ENCODE results near the gene MSRB3. TPM values are rescaled to one million over a fixed set of nuclear protein-coding genes. Genes with fewer than 3 reads are reported as not detected.

The MSRB3 gene
- total and polyA plus RNA-seq, 2 experiments from 2014 or later = 0.95 to 1.7 TPM

- Mint-ChIP-seq H3K27me3 (ENCODE audit: insufficient read depth, low read depth, poor library complexity) (no peaks in the 10 kb centered on the region), H3K27ac (no peak overlapping the region), H3K4me1 (no peaks in the 10 kb centered on the region), H3K36me3 (ENCODE audit: low read depth) (no peaks in the 10 kb centered on the region), H3K4me3 (no peak overlapping the region), H3K9me3 (no peaks in the 10 kb centered on the region)
- no peak for DNase-seq (ENCODE audit: low spot score)
- ATAC-seq = no peak
- Histone ChIP-seq H3K4me3 (no peak overlapping the region), H3F3A (replicated peaks; ENCODE audit: low read depth) (no peaks in the 10 kb centered on the region), H3K4me2 (no peak overlapping the region), H3K27me3 (ENCODE audit: insufficient read depth) (no peaks in the 10 kb centered on the region), H3K36me3 (ENCODE audit: insufficient read depth) (no peaks in the 10 kb centered on the region), H3K79me2 (replicated peaks; ENCODE audit: insufficient read depth) (no peaks in the 10 kb centered on the region), H2AFZ (no peak overlapping the region), H3K4me1 (ENCODE audit: insufficient read depth) (no peaks in the 10 kb centered on the region), H3K9me2 (ENCODE audit: insufficient read depth) (no peaks in the 10 kb centered on the region), H4K20me1 (replicated peaks; ENCODE audit: insufficient read depth) (no peaks in the 10 kb centered on the region), H3K27ac (ENCODE audit: low read depth) (no peak overlapping the region)
- TF ChIP-seq EZH2 (IDR thresholded peaks at IDR 0.05; ENCODE audit: low read depth, unreplicated experiment) (no peak), JUNB (IDR thresholded peaks at IDR 0.05; ENCODE audit: unreplicated experiment) (no peak), ETS1 (IDR thresholded peaks at IDR 0.05) (no peak), NANOG (IDR thresholded peaks at IDR 0.05; ENCODE audit: borderline replicate concordance) (no peak), POLR2AphosphoS5 (IDR thresholded peaks at IDR 0.05; ENCODE audit: low read depth) (no peak), CTCF (conservative IDR thresholded peaks at IDR 0.05; ENCODE audit: low read depth in 2 of 2) (no peak), REST (IDR thresholded peaks at IDR 0.05; ENCODE audit: unreplicated experiment) (no peak), STAT1 (IDR thresholded peaks at IDR 0.05; ENCODE audit: unreplicated experiment) (no peak), ZNF331 (CRISPR knock-in tag; IDR thresholded peaks at IDR 0.05; ENCODE audit: low read depth) (no peak), ZNF114 (CRISPR knock-in tag; IDR thresholded peaks at IDR 0.05) (no peak), CREB1 (CRISPR knock-in tag; IDR thresholded peaks at IDR 0.05; ENCODE audit: low read depth) (no peak)
These were observed 77.0 kb downstream of the MSRB3 start for GRCh38 chr12:65355461-65355860.
